MCF 10A (cell line): ENCODE measurements around the gene REXO4. TPM values are rescaled to one million over a fixed set of nuclear protein-coding genes. Genes with fewer than 3 reads are reported as not detected.

ENCODE experiments used
- BruUV-seq: library from RNA; stranded (reverse); fragments of 400-500 nt; replicated peaks from 2 replicates; lab custom pipeline; 2021; lab: Mats Ljungman, UMichigan
- CTCF ChIA-PET: fragments of 300-600 bp; sonication (Branson Sonifier 250); formaldehyde crosslinking; extraction: SDS; loops from one replicate; lab custom pipeline; 2021; ENCODE audit warnings: antibody characterized with exemption, inconsistent platforms; lab: Yijun Ruan, JAX
- POLR2A ChIA-PET: fragments of 300-600, 350-650 bp; sonication (Branson Sonifier 250); formaldehyde crosslinking; extraction: SDS; loops from one replicate; lab custom pipeline; 2020; ENCODE audit warnings: antibody characterized with exemption, inconsistent platforms; lab: Yijun Ruan, JAX
- DNase-seq: peaks from one replicate; pipeline ENCODE4 v3.0.0-alpha.2; 2018; ENCODE audit not compliant: unreplicated experiment
- H3K27ac Mint-ChIP-seq: one replicate; pipeline ENCODE4 v1.8.0; 2022; ENCODE audit warnings: mild to moderate bottlenecking, low read depth, mixed read lengths; ENCODE audit not compliant: unreplicated experiment
- H3K27me3 Mint-ChIP-seq: one replicate; pipeline ENCODE4 v1.8.0; 2022; ENCODE audit warnings: mixed read lengths; ENCODE audit not compliant: insufficient read depth, unreplicated experiment
- H3K36me3 Mint-ChIP-seq: one replicate; pipeline ENCODE4 v1.8.0; 2022; ENCODE audit warnings: mild to moderate bottlenecking, moderate library complexity, mixed read lengths; ENCODE audit not compliant: insufficient read depth, unreplicated experiment
- H3K4me1 Mint-ChIP-seq: one replicate; pipeline ENCODE4 v1.8.0; 2022; ENCODE audit warnings: mixed read lengths; ENCODE audit not compliant: insufficient read depth, unreplicated experiment
- H3K4me3 Mint-ChIP-seq: one replicate; pipeline ENCODE4 v1.8.0; 2022; ENCODE audit warnings: mild to moderate bottlenecking, moderate library complexity, mixed read lengths; ENCODE audit not compliant: unreplicated experiment
- H3K9me3 Mint-ChIP-seq: one replicate; pipeline ENCODE4 v1.8.0; 2022; ENCODE audit warnings: mixed read lengths; ENCODE audit not compliant: unreplicated experiment
- intact Hi-C: fragments of 100-400 bp; cut with micrococcal nuclease; formaldehyde crosslinking; loops from 2 replicates; pipeline ENCODE4 v1.14.1; 2022
- total RNA-seq: library from RNA; stranded (reverse); gene quantifications from 2 replicates; pipeline ENCODE4 v1.2.3, GENCODE V29; 2022
- TF ChIP-seq, protein P1 (sequence below): fragments of 200-600 bp; IDR thresholded peaks from one replicate; pipeline ENCODE4 v1.8.0; 2022; ENCODE audit warnings: antibody characterized with exemption, mild to moderate bottlenecking; ENCODE audit not compliant: unreplicated experiment

Gene REXO4
- total RNA-seq, 1 experiment from 2014 or later = 38.1 TPM

- H3K36me3 Mint-ChIP-seq = peaks cover 54% of the 10 kb centered on the region
- CTCF ChIA-PET = interaction anchor here (0.6 to 1.7 kb wide), 7 partner anchors 10 to 527 kb away, joined by 3 to 4 read pairs (median 3); no protein-coding TSS in a partner anchor
- TF ChIP-seq, protein P1, sequence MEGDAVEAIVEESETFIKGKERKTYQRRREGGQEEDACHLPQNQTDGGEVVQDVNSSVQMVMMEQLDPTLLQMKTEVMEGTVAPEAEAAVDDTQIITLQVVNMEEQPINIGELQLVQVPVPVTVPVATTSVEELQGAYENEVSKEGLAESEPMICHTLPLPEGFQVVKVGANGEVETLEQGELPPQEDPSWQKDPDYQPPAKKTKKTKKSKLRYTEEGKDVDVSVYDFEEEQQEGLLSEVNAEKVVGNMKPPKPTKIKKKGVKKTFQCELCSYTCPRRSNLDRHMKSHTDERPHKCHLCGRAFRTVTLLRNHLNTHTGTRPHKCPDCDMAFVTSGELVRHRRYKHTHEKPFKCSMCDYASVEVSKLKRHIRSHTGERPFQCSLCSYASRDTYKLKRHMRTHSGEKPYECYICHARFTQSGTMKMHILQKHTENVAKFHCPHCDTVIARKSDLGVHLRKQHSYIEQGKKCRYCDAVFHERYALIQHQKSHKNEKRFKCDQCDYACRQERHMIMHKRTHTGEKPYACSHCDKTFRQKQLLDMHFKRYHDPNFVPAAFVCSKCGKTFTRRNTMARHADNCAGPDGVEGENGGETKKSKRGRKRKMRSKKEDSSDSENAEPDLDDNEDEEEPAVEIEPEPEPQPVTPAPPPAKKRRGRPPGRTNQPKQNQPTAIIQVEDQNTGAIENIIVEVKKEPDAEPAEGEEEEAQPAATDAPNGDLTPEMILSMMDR = no peak
- peaks cover 14% of the 10 kb centered on the region for H3K4me1 Mint-ChIP-seq
- BruUV-seq = no TSS peak
- POLR2A ChIA-PET = interaction anchor here (0.6 to 4.2 kb wide), 14 partner anchors 9 to 704 kb away, joined by 3 to 65 read pairs (median 8); partner anchors contain the start of genes CACFD1, GTF3C5, MED22 and RPL7A
- H3K27me3 Mint-ChIP-seq = no peaks in the 10 kb centered on the region
- intact Hi-C loops = no loop called here
- peak; percentile 81 for DNase-seq
- H3K9me3 Mint-ChIP-seq = no peaks in the 10 kb centered on the region
- peak within 1 kb of the TSS; percentile 78 for H3K4me3 Mint-ChIP-seq
- H3K27ac Mint-ChIP-seq = peak within 1 kb of the TSS; percentile 74
Observed at GRCh38 chr9:133356391-133357091, 61.3 kb downstream of the REXO4 start, which contains the start of the genes SURF1 and SURF2. Gene SURF1 (minus strand): TSS chr9:133356487. CDS start chr9:133356453, 34 bp downstream. Gene SURF2 (plus strand): TSS chr9:133356550. CDS start chr9:133356593, 43 bp downstream.

Other genes starting within 250 kb of the REXO4 start
- not detected in 2 replicates for gene OBP2B, start 208.8 kb downstream of the REXO4 start, total RNA-seq
- gene ABO, start 142.8 kb downstream of the REXO4 start, total RNA-seq = not detected in 2 replicates
- gene SURF6, start 81.8 kb downstream of the REXO4 start, total RNA-seq = 30.2 and 40.5 TPM in 2 replicates
- 29.3 and 32.6 TPM in 2 replicates for gene MED22, start 69.9 kb downstream of the REXO4 start, total RNA-seq
- 2,129 and 2,395 TPM in 2 replicates for gene RPL7A, start 69.8 kb downstream of the REXO4 start, total RNA-seq
- gene SURF1, start 61.5 kb downstream of the REXO4 start, total RNA-seq = 30.8 and 31.2 TPM in 2 replicates
- 28.2 and 39.5 TPM in 2 replicates for gene SURF2, start 61.5 kb downstream of the REXO4 start, total RNA-seq
- gene SURF4, start 42.0 kb downstream of the REXO4 start, total RNA-seq = 198 and 226 TPM in 2 replicates
- 1.3 TPM in 2 replicates for gene STKLD1, start 41.6 kb downstream of the REXO4 start, total RNA-seq
- 4.1 and 6.1 TPM in 2 replicates for gene ADAMTS13, start 4.4 kb upstream of the REXO4 start, total RNA-seq
- 1.5 and 3.4 TPM in 2 replicates for gene CACFD1, start 42.0 kb upstream of the REXO4 start, total RNA-seq
- gene SLC2A6, start 61.1 kb upstream of the REXO4 start, total RNA-seq = 0.32 and 0.42 TPM in 2 replicates
- not detected in 2 replicates for gene MYMK, start 106.9 kb upstream of the REXO4 start, total RNA-seq
- not detected in 2 replicates for gene ADAMTSL2, start 116.7 kb upstream of the REXO4 start, total RNA-seq
- not detected in 2 replicates for gene FAM163B, start 191.4 kb upstream of the REXO4 start, total RNA-seq
- not detected in 2 replicates for gene DBH, start 218.4 kb upstream of the REXO4 start, total RNA-seq